DOHH2 (cell line): ENCODE results near the gene ZMIZ1.

Experiments used
- EZH2phosphoT487 ChIP-seq: fragments of 200-600 bp; sonication (generic); IDR thresholded peaks from 2 replicates; pipeline ENCODE4 v1.6.1; 2017; ENCODE audit warnings: borderline replicate concordance, mild to moderate bottlenecking, antibody characterized with exemption, low read length, moderate library complexity, mixed read lengths
- TF ChIP-seq, protein P1 (sequence below): fragments of 200-600 bp; sonication (generic); IDR thresholded peaks from one replicate; pipeline ENCODE4 v1.5.1; 2014; ENCODE audit warnings: antibody characterized with exemption, mild to moderate bottlenecking, low read depth, low read length; ENCODE audit not compliant: poor library complexity, severe bottlenecking

DNA sequence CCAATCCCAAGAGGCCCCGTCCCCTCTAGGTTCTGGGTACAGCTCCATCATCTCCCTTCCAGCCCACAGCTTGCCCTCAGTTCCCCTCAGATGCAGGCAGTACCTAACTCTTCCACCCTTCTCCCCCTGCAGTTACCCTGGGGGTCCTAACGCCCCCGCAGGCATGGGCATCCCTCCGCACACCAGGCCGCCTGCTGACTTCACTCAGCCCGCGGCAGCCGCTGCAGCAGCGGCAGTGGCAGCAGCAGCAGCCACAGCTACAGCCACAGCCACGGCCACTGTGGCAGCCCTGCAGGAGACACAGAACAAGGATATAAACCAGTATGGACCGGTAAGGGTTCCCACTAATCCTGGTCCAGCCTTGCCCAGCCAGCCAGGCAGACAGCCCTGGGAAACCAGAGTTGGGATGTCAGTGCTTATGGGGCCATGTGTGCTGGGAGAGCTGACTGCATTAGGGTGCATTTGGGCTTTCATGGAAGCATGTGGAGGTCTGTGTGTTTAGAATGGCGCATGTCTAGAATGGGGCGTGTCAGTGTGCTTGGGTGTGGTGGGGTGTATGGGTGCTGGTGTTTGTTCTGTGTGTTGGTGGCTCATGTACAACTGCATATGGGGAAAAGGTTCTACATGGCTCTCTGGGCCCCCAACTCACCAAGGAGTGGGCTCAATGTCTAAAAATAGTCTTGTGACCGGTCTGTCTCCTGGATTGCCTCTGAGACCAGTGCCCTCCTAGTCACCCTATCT, 223.4 kb downstream of the ZMIZ1 start:
- TF ChIP-seq, protein P1, sequence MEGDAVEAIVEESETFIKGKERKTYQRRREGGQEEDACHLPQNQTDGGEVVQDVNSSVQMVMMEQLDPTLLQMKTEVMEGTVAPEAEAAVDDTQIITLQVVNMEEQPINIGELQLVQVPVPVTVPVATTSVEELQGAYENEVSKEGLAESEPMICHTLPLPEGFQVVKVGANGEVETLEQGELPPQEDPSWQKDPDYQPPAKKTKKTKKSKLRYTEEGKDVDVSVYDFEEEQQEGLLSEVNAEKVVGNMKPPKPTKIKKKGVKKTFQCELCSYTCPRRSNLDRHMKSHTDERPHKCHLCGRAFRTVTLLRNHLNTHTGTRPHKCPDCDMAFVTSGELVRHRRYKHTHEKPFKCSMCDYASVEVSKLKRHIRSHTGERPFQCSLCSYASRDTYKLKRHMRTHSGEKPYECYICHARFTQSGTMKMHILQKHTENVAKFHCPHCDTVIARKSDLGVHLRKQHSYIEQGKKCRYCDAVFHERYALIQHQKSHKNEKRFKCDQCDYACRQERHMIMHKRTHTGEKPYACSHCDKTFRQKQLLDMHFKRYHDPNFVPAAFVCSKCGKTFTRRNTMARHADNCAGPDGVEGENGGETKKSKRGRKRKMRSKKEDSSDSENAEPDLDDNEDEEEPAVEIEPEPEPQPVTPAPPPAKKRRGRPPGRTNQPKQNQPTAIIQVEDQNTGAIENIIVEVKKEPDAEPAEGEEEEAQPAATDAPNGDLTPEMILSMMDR, result no peak
- TF ChIP-seq EZH2phosphoT487, result no peak
